Measurements from ENCODE around the gene EPHA2. TPM values are rescaled to one million over a fixed set of nuclear protein-coding genes. Genes with fewer than 3 reads are reported as not detected.

Gene EPHA2
- total RNA-seq, 1 donor from 2014 or later = 44.8 TPM

GRCh38 chr1:16092923-16093511, 62.9 kb downstream of the EPHA2 start:
- no peak overlapping the region for H3K27ac ChIP-seq
- no peak overlapping the region for H3K4me3 ChIP-seq
- H3K36me3 ChIP-seq = no peaks in the 10 kb centered on the region
- DNase-seq (no peak), ATAC-seq (no peak)
- TF ChIP-seq CTCF (IDR thresholded peaks at IDR 0.05) = no peak
- H3K4me1 ChIP-seq = no peaks in the 10 kb centered on the region
- no peaks in the 10 kb centered on the region for H3K9me3 ChIP-seq
- intact Hi-C loops (cut with DNase I) = no loop called here
- H3K27me3 ChIP-seq = no peaks in the 10 kb centered on the region

GRCh38 chr1:16092097-16092922, 63.6 kb downstream of the EPHA2 start:
- no peak for TF ChIP-seq CTCF (IDR thresholded peaks at IDR 0.05)
- intact Hi-C loops (cut with DNase I) = no loop called here
- H3K36me3 ChIP-seq = no peaks in the 10 kb centered on the region
- no peak overlapping the region for H3K27ac ChIP-seq
- no peaks in the 10 kb centered on the region for H3K27me3 ChIP-seq
- no peaks in the 10 kb centered on the region for H3K9me3 ChIP-seq
- H3K4me1 ChIP-seq = no peaks in the 10 kb centered on the region
- DNase-seq = no peak
- H3K4me3 ChIP-seq = no peak overlapping the region
- ATAC-seq = no peak

- DNase-seq = no peak
Measured at GRCh38 chr1:16091296-16091695, 64.6 kb downstream of the EPHA2 start.

GRCh38 chr1:16090076-16090826, 65.6 kb downstream of the EPHA2 start:
- DNase-seq (no peak), ATAC-seq (no peak)
- intact Hi-C loops (cut with DNase I) = no loop called here
- H3K36me3 ChIP-seq = no peaks in the 10 kb centered on the region
- no peaks in the 10 kb centered on the region for H3K4me1 ChIP-seq
- no peaks in the 10 kb centered on the region for H3K27me3 ChIP-seq
- no peak for TF ChIP-seq CTCF (IDR thresholded peaks at IDR 0.05)
- H3K27ac ChIP-seq = no peak overlapping the region
- no peak overlapping the region for H3K4me3 ChIP-seq
- H3K9me3 ChIP-seq = no peaks in the 10 kb centered on the region

More at GRCh38 chr1:16091296-16091695, 64.6 kb downstream of the EPHA2 start:
- TF ChIP-seq CTCF (IDR thresholded peaks at IDR 0.05) = no peak
- Histone ChIP-seq H3K4me3 (no peak overlapping the region), H3K9me3 (no peaks in the 10 kb centered on the region), H3K27me3 (no peaks in the 10 kb centered on the region), H3K27ac (no peak overlapping the region), H3K36me3 (no peaks in the 10 kb centered on the region), H3K4me1 (no peaks in the 10 kb centered on the region)
- ATAC-seq = no peak
- intact Hi-C loops (cut with DNase I) = no loop called here

- no peak overlapping the region for H3K27ac ChIP-seq
- ATAC-seq (no peak), DNase-seq (no peak)
- H3K4me3 ChIP-seq = no peak overlapping the region
- H3K36me3 ChIP-seq = no peaks in the 10 kb centered on the region
- intact Hi-C loops (cut with DNase I) = no loop called here
- H3K27me3 ChIP-seq = no peaks in the 10 kb centered on the region
- H3K9me3 ChIP-seq = no peaks in the 10 kb centered on the region
- H3K4me1 ChIP-seq = no peaks in the 10 kb centered on the region
- TF ChIP-seq CTCF (IDR thresholded peaks at IDR 0.05) = no peak
Measured at GRCh38 chr1:16088996-16089395, 66.9 kb downstream of the EPHA2 start.
